Right lobe of liver (tissue), 6 donors: Measurements from ENCODE around the gene SRP14. TPM values are rescaled to one million over a fixed set of nuclear protein-coding genes. Genes with fewer than 3 reads are reported as not detected.

ENCODE experiments used
- ATAC-seq, 4 donors: fragments of 200-7000 bp; cut with Tn5 transposase; one replicate each; pipeline ENCODE4 v1.9.1; 2020; ENCODE audit warnings: mild to moderate bottlenecking in 4 of 4, moderate library complexity in 4 of 4
- DNase-seq, 3 donors: peaks; one replicate each; pipeline ENCODE4 v3.0.0-alpha.2; 2020
- H3K27ac ChIP-seq, 3 donors: fragments of 200-600 bp; one replicate each; pipeline ENCODE4 v1.8.0; 2022
- H3K27me3 ChIP-seq, 2 donors: fragments of 200-600 bp; one replicate each; pipeline ENCODE4 v1.8.0; 2022
- H3K36me3 ChIP-seq, 4 donors: fragments of 200-600 bp; sonication (generic) in 1 of 4; one replicate each; pipeline versions ENCODE4 v1.5.1 to v1.8.0; 2017 to 2022; ENCODE audit warnings: control low read depth in 1 of 4
- H3K4me1 ChIP-seq, 4 donors: fragments of 200-600 bp; sonication (generic) in 1 of 4; one replicate each; pipeline versions ENCODE4 v1.5.1 to v1.8.0; 2017 to 2022; ENCODE audit warnings: control low read depth in 1 of 4
- H3K4me3 ChIP-seq, 3 donors: fragments of 200-600 bp; one replicate each; pipeline ENCODE4 v1.8.0; 2022
- H3K9me3 ChIP-seq, 4 donors: fragments of 200-600 bp; sonication (generic) in 1 of 4; one replicate each; pipeline versions ENCODE4 v1.5.1 to v1.8.0; 2017 to 2022; ENCODE audit warnings: control low read depth in 1 of 4
- CTCF ChIP-seq, 4 donors: fragments of 200-600 bp in 3 of 4; fragments of 450-650 bp in 1 of 4; IDR thresholded peaks; one replicate each; pipeline versions ENCODE4 v1.5.1 to v1.8.0; 2016 to 2022; ENCODE audit warnings: antibody characterized with exemption in 4 of 4, mild to moderate bottlenecking in 2 of 4
- POLR2A ChIP-seq: fragments of 450-650 bp; IDR thresholded peaks from one replicate; pipeline ENCODE4 v1.6.1; 2017; ENCODE audit warnings: antibody characterized with exemption, mild to moderate bottlenecking
- WGBS: methylation state at CpG from one replicate; pipeline ENCODE4 v1.1.6; 2018; ENCODE audit warnings: low coverage, low lambda C conversion rate; ENCODE audit not compliant: insufficient coverage; ENCODE audit errors: missing lambda C conversion rate; 5-methylcytosine and 5-hydroxymethylcytosine counted together
- intact Hi-C, 2 donors: fragments of 100-400 bp; cut with DNase I; formaldehyde crosslinking; loops; one replicate each; pipeline versions ENCODE4 v1.11.2 to v1.14.1; 2022
- long read RNA-seq: library from polyadenylated mRNA; unstranded; transcript quantifications from one replicate; pipeline ENCODE4 v2.0.0, GENCODE V29; 2019
- total RNA-seq, 6 experiments: library from RNA; depleted of rRNA in 2 of 6; stranded (reverse); fragments of >200 nt in 2 of 6; fragmentation: NEBNext Ultra II Directional in 3 of 6; extraction: Animal tissue kit (Norgen Biotek cat#: 25700) in 3 of 6; gene quantifications; one replicate each; pipeline versions ENCODE4 v1.1.0 to v1.2.4, GENCODE V29; 2016 to 2023
- donor health status: DM: no; HTN: yes; CAD: no.
- donor health status: DM: no; HTN: no; CAD: no.
- donor health status: DM: no; HTN: no; CAD: no.
- donor health status: DM: no; HTN: yes; CAD: no.
- donor health status: DM: no; HTN: yes; CAD: no.

The SRP14 gene
- 100 to 1,000 TPM in 2 of 6 experiments, 10 to 100 TPM in 4; 57.9 to 277 (median 81.0) TPM for total RNA-seq
- long read RNA-seq, transcript SRP14-201 (5 exons, 1,077 nt), result major isoform, 126 of 128 reads
- long read RNA-seq, partial matches to known transcripts, result 0 of 128 reads
- long read RNA-seq, other reads (novel, unspliced or antisense), result 2 of 128 reads

GRCh38 chr15:40038638-40039543 lies at the start of gene SRP14:
Gene SRP14 (minus strand): TSS chr15:40039181. CDS start chr15:40039116, 65 bp downstream.
- DNase-seq (peak; percentile 94 to 95 (median 95)), ATAC-seq (peak; percentile 86 to 93 (median 89))
- 0% methylated on average over 38 of the region's 59 CpGs for WGBS
- TF ChIP-seq POLR2A (peak; percentile 70), CTCF (IDR thresholded peaks at IDR 0.05) (peak in 2 of 4 donors; percentile 4 to 41)
- Histone ChIP-seq H3K4me1 (peaks cover 0 to 26% (median 10%) of the 10 kb centered on the region in 4 donors), H3K27me3 (no peaks in the 10 kb centered on the region), H3K9me3 (no peaks in the 10 kb centered on the region), H3K27ac (peak within 1 kb of the TSS; percentile 93 to 96 (median 95)), H3K36me3 (peaks cover 6 to 35% (median 18%) of the 10 kb centered on the region in 4 donors), H3K4me3 (peak within 1 kb of the TSS; percentile 81 to 88 (median 85))
- intact Hi-C loops, result no loop called here

- no peaks in the 10 kb centered on the region for H3K9me3 ChIP-seq
- no peak for TF ChIP-seq POLR2A
- no peak for TF ChIP-seq CTCF (IDR thresholded peaks at IDR 0.05)
- 100% methylated on average over 1 of the region's 9 CpGs for WGBS
- ATAC-seq, result peak; percentile 77 to 81 (median 78)
- DNase-seq, result peak; percentile 76 to 84 (median 83)
- H3K4me1 ChIP-seq, result peaks cover 0 to 48% (median 27%) of the 10 kb centered on the region in 4 donors
- peak overlapping the region in 1 of 3 donors; percentile 33 for H3K27ac ChIP-seq
- intact Hi-C loops, result no loop called here
- H3K36me3 ChIP-seq, result no peaks in the 10 kb centered on the region
- no peaks in the 10 kb centered on the region for H3K27me3 ChIP-seq
- no peak overlapping the region for H3K4me3 ChIP-seq
Observed at GRCh38 chr15:40087991-40088928, 49.3 kb upstream of the SRP14 start.

- H3K9me3 ChIP-seq, result no peaks in the 10 kb centered on the region
- no peak overlapping the region for H3K27ac ChIP-seq
- no peak for TF ChIP-seq POLR2A
- no peak overlapping the region for H3K4me3 ChIP-seq
- 83% methylated on average over 7 of the region's 14 CpGs for WGBS
- ATAC-seq (no peak), DNase-seq (no peak)
- H3K36me3 ChIP-seq, result no peaks in the 10 kb centered on the region
- peaks cover 0 to 46% (median 27%) of the 10 kb centered on the region in 4 donors for H3K4me1 ChIP-seq
- H3K27me3 ChIP-seq, result no peaks in the 10 kb centered on the region
- intact Hi-C loops, result no loop called here
Observed at GRCh38 chr15:40087068-40087810, 48.3 kb upstream of the SRP14 start.

GRCh38 chr15:40085266-40085665 lies 46.3 kb upstream of the SRP14 start:
- WGBS, result 54% methylated on average over 3 of the region's 10 CpGs
- TF ChIP-seq POLR2A, result no peak
- TF ChIP-seq CTCF (IDR thresholded peaks at IDR 0.05), result no peak
- DNase-seq (no peak), ATAC-seq (no peak)
- intact Hi-C loops, result no loop called here
- Histone ChIP-seq H3K9me3 (no peaks in the 10 kb centered on the region), H3K27me3 (no peaks in the 10 kb centered on the region), H3K4me3 (no peak overlapping the region), H3K27ac (no peak overlapping the region), H3K4me1 (peaks cover 0 to 51% (median 31%) of the 10 kb centered on the region in 4 donors), H3K36me3 (no peaks in the 10 kb centered on the region)
